Thyroid gland (tissue), 4 donors: ENCODE measurements around the gene AADACL4. TPM values are rescaled to one million over a fixed set of nuclear protein-coding genes. Genes with fewer than 3 reads are reported as not detected.
A peak's percentile ranks its signal among the peaks of the same experiment; 100 is the strongest.

Experiments
- DNase-seq, 2 donors: peaks; one replicate each; pipeline ENCODE4 v3.0.0-alpha.2; 2019
- H3K27ac ChIP-seq, 3 donors: fragments of 200-600 bp; sonication (generic); 1 replicate in 2 of 3; 2 replicates in 1 of 3; pipeline ENCODE4 v1.5.1; 2016 to 2019; ENCODE audit warnings: mild to moderate bottlenecking in 1 of 3, moderate library complexity in 1 of 3
- H3K27me3 ChIP-seq: fragments of 200-600 bp; sonication (generic); one replicate; pipeline ENCODE4 v1.5.1; 2019
- H3K36me3 ChIP-seq, 2 donors: fragments of 200-600 bp; sonication (generic); one replicate each; pipeline ENCODE4 v1.5.1; 2016 to 2019
- H3K4me1 ChIP-seq, 2 donors: fragments of 200-600 bp; sonication (generic); one replicate each; pipeline ENCODE4 v1.5.1; 2017 to 2019
- H3K4me3 ChIP-seq, 3 donors: fragments of 200-600 bp; sonication (generic); replicated peaks in 1 of 3; 1 replicate in 2 of 3; 2 replicates in 1 of 3; pipeline ENCODE4 v1.5.1; 2016; ENCODE audit warnings: mild to moderate bottlenecking in 1 of 3
- H3K9me3 ChIP-seq: fragments of 200-600 bp; sonication (generic); one replicate; pipeline ENCODE4 v1.5.1; 2017
- POLR2A ChIP-seq, 2 donors: fragments of 450-650 bp; IDR thresholded peaks; one replicate each; pipeline ENCODE4 v1.6.1; 2017; ENCODE audit warnings: antibody characterized with exemption in 2 of 2, mild to moderate bottlenecking in 2 of 2, moderate library complexity in 1 of 2
- WGBS, 2 donors: methylation state at CpG; one replicate each; pipeline ENCODE4 v1.1.5; 2017; 5-methylcytosine and 5-hydroxymethylcytosine counted together
- intact Hi-C: fragments of 100-400 bp; cut with DNase I; formaldehyde crosslinking; loops from one replicate; pipeline ENCODE4 v1.15.1; 2023
- total RNA-seq, 4 donors: library from RNA; depleted of rRNA; stranded (reverse); fragments of >200 nt; gene quantifications; one replicate each; pipeline ENCODE4 v1.2.3, GENCODE V29; 2016
- TF ChIP-seq, protein P1 (sequence below), 6 experiments: fragments of 200-600 bp in 3 of 6; fragments of 450-650 bp in 3 of 6; sonication (generic) in 3 of 6; IDR thresholded peaks; one replicate each; pipeline ENCODE4 v1.5.1; 2016 to 2019; ENCODE audit warnings: antibody characterized with exemption in 6 of 6, mild to moderate bottlenecking in 2 of 6, inconsistent platforms in 1 of 6, moderate library complexity in 1 of 6

The AADACL4 gene
- total RNA-seq, 4 donors from 2014 or later: not detected

GRCh38 chr1:12604114-12604874 is 39.6 kb upstream of the AADACL4 start:
- H3K4me3 ChIP-seq: no peak overlapping the region
- H3K9me3 ChIP-seq: no peaks in the 10 kb centered on the region
- peak overlapping the region in 2 of 3 donors; percentile 11 to 97 for H3K27ac ChIP-seq
- H3K36me3 ChIP-seq: peaks cover 0 to 10% of the 10 kb centered on the region in 2 donors
- DNase-seq: no peak
- no peaks in the 10 kb centered on the region for H3K27me3 ChIP-seq
- intact Hi-C loops: no loop called here
- TF ChIP-seq, protein P1, sequence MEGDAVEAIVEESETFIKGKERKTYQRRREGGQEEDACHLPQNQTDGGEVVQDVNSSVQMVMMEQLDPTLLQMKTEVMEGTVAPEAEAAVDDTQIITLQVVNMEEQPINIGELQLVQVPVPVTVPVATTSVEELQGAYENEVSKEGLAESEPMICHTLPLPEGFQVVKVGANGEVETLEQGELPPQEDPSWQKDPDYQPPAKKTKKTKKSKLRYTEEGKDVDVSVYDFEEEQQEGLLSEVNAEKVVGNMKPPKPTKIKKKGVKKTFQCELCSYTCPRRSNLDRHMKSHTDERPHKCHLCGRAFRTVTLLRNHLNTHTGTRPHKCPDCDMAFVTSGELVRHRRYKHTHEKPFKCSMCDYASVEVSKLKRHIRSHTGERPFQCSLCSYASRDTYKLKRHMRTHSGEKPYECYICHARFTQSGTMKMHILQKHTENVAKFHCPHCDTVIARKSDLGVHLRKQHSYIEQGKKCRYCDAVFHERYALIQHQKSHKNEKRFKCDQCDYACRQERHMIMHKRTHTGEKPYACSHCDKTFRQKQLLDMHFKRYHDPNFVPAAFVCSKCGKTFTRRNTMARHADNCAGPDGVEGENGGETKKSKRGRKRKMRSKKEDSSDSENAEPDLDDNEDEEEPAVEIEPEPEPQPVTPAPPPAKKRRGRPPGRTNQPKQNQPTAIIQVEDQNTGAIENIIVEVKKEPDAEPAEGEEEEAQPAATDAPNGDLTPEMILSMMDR (IDR thresholded peaks at IDR 0.05): no peak
- TF ChIP-seq POLR2A (IDR thresholded peaks at IDR 0.05): no peak
- H3K4me1 ChIP-seq: peaks cover 34 to 56% of the 10 kb centered on the region in 2 donors
- 68 to 82% methylated on average over 16 of the region's 16 CpGs for WGBS, 2 donors

DNA sequence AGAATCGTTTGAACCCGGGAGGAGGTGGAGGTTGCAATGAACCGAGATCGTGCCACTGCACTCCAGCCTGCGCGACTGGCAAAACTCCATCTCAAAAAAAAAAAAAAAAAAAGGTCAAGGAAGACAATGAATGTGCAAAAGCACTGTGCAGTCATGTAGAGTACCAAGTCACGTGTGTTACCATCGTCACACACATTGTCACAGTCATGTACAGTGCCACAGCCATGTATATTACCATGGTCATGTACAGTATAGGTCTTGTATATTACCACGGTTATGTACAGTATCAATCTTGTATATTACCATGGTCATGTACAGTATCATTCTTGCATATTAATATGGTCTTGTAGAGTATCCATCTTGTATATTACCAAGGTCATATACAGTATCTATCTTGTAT is 38.9 kb upstream of the AADACL4 start:
- peak overlapping the region in 1 of 3 donors; percentile 97 for H3K27ac ChIP-seq
- WGBS, 2 donors: 89 to 91% methylated on average over 9 of the region's 9 CpGs
- no peaks in the 10 kb centered on the region for H3K9me3 ChIP-seq
- peaks cover 0 to 10% of the 10 kb centered on the region in 2 donors for H3K36me3 ChIP-seq
- intact Hi-C loops: no loop called here
- H3K27me3 ChIP-seq: no peaks in the 10 kb centered on the region
- TF ChIP-seq POLR2A (IDR thresholded peaks at IDR 0.05): no peak
- TF ChIP-seq, protein P1 (IDR thresholded peaks at IDR 0.05): no peak
- DNase-seq: no peak
- H3K4me3 ChIP-seq: no peak overlapping the region
- peaks cover 29 to 56% of the 10 kb centered on the region in 2 donors for H3K4me1 ChIP-seq

DNA sequence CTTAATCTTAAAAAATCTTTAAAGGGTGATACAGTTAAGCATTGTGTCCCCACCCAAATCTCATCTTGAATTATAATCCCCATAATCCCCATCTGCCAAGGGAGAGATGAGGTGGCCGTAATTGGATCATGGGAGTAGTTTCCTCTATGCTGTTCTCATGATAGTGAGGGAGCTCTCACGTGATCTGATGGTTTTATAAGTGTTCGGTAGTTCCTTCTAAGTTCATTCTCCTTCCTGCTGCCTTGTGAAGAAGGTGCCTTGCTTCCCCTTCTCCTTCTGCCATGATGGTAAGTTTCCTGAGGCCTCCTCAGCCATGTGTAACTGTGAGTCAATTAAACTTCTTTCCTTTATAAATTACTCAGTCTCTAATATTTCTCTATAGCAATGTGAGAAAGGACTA is 36.6 kb upstream of the AADACL4 start:
- WGBS, 2 donors: 89 to 92% methylated on average over 3 of the region's 3 CpGs
- H3K27me3 ChIP-seq: no peaks in the 10 kb centered on the region
- H3K36me3 ChIP-seq: peaks cover 11 to 24% of the 10 kb centered on the region in 2 donors
- H3K9me3 ChIP-seq: no peaks in the 10 kb centered on the region
- intact Hi-C loops: no loop called here
- peaks cover 10 to 48% of the 10 kb centered on the region in 2 donors for H3K4me1 ChIP-seq
- H3K27ac ChIP-seq: no peak overlapping the region
- H3K4me3 ChIP-seq: no peak overlapping the region
- TF ChIP-seq, protein P1 (IDR thresholded peaks at IDR 0.05): no peak
- no peak for TF ChIP-seq POLR2A (IDR thresholded peaks at IDR 0.05)
- DNase-seq: no peak

- Histone ChIP-seq H3K27me3 (no peaks in the 10 kb centered on the region), H3K27ac (peak overlapping the region in 1 of 3 donors; percentile 12), H3K4me1 (peaks cover 5 to 46% of the 10 kb centered on the region in 2 donors), H3K9me3 (no peaks in the 10 kb centered on the region), H3K36me3 (peaks cover 11 to 23% of the 10 kb centered on the region in 2 donors), H3K4me3 (no peak overlapping the region)
- no peak for DNase-seq
- WGBS, 2 donors: 87 to 95% methylated on average over 3 to 5 of the region's 5 CpGs
- intact Hi-C loops: no loop called here
- no peak for TF ChIP-seq POLR2A (IDR thresholded peaks at IDR 0.05)
- TF ChIP-seq, protein P1 (IDR thresholded peaks at IDR 0.05): no peak
Observed at GRCh38 chr1:12608311-12608957, 35.5 kb upstream of the AADACL4 start.
